Naive B cell (primary cell): Measurements from ENCODE around the gene METTL1. TPM values are rescaled to one million over a fixed set of nuclear protein-coding genes. Genes with fewer than 3 reads are reported as not detected.
A peak's percentile ranks its signal among the peaks of the same experiment; 100 is the strongest.

Experiments
- ATAC-seq, 2 donors: fragments of 150-1000 bp; cut with Tn5 transposase; 2 replicates each; pipeline ENCODE4 v1.10.0; 2021; ENCODE audit warnings: low read depth in 2 of 2, mild to moderate bottlenecking in 2 of 2, moderate library complexity in 2 of 2
- DNase-seq: peaks from one replicate; pipeline ENCODE4 v3.0.0; 2022
- H3K27ac Mint-ChIP-seq, 6 donors: one replicate each; pipeline ENCODE4 v1.8.0; 2020 to 2022; ENCODE audit warnings: mild to moderate bottlenecking in 6 of 6, mixed read lengths in 6 of 6, moderate library complexity in 5 of 6, inconsistent platforms in 2 of 6
- H3K27me3 Mint-ChIP-seq, 3 donors: one replicate each; pipeline ENCODE4 v1.8.0; 2021 to 2022; ENCODE audit warnings: mixed read lengths in 3 of 3, mild to moderate bottlenecking in 1 of 3
- H3K36me3 Mint-ChIP-seq, 2 donors: one replicate each; pipeline ENCODE4 v1.8.0; 2020 to 2022; ENCODE audit warnings: mixed read lengths in 2 of 2, inconsistent platforms in 1 of 2, mild to moderate bottlenecking in 1 of 2
- H3K4me1 Mint-ChIP-seq, 3 donors: one replicate each; pipeline ENCODE4 v1.8.0; 2020 to 2022; ENCODE audit warnings: mixed read lengths in 3 of 3, inconsistent platforms in 1 of 3, mild to moderate bottlenecking in 1 of 3, moderate library complexity in 1 of 3
- H3K4me3 Mint-ChIP-seq, 8 donors: one replicate each; pipeline ENCODE4 v1.8.0; 2020 to 2022; ENCODE audit warnings: mild to moderate bottlenecking in 8 of 8, mixed read lengths in 8 of 8, moderate library complexity in 8 of 8, inconsistent platforms in 2 of 8
- H3K9me3 Mint-ChIP-seq, 7 donors: one replicate each; pipeline ENCODE4 v1.8.0; 2020 to 2022; ENCODE audit warnings: mixed read lengths in 7 of 7, mild to moderate bottlenecking in 5 of 7, inconsistent platforms in 2 of 7, moderate library complexity in 1 of 7
- polyA plus RNA-seq, 6 donors: library from polyadenylated mRNA; unstranded; fragments of 300-500 nt; fragmentation: Illumina TruSeq; gene quantifications; one replicate each; pipeline ENCODE4 v1.2.3, GENCODE V29; 2021; ENCODE audit warnings: low read depth in 6 of 6

The METTL1 gene
- polyA plus RNA-seq, 6 donors from 2014 or later: 6.9 to 13.2 (median 11.4) TPM

DNA sequence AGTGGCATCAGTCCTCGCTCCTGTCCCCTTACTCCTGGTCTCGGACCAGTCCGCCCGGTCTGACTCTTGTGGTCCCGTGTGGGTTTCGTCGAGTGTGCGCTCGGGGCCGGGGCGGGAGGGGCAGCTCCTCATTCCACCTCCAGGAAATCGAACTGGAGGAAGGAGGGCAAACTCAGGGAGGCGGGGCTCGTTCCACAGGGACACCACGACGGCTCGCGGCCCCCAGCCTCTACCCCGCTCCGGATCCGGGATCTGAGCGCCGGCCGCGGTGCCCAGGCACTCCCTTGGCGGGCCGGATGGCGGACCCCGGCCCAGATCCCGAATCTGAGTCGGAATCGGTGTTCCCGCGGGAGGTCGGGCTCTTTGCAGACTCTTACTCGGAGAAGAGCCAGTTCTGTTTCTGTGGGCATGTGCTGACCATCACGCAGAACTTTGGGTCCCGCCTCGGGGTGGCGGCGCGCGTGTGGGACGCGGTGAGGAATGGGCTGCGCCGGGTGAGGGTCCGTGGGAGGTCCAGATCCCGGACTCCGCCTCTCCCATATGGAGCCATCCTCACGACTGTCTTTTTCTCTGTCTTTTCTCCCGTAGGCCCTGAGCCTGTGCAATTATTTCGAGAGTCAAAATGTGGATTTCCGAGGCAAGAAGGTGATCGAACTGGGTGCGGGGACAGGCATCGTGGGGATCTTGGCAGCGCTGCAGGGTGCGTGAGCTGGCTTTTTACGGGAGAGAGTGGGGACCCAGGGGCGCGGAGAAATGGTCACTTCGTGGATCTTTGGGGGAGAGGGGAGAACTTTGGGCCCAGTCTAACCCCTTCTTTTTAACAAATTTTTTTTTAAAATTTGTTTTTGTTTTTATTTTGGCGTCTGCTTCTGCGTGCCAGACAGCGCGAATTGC is 771 bp upstream of the METTL1 start, which contains the start of gene EEF1AKMT3:
TSS of gene EEF1AKMT3 (plus strand) at position 186 of the 894 bp plus-strand sequence. CDS start at position 297, 111 bp downstream.
- peaks cover 0 to 5% of the 10 kb centered on the region in 2 donors for H3K36me3 Mint-ChIP-seq
- H3K4me1 Mint-ChIP-seq: peaks cover 19 to 25% (median 24%) of the 10 kb centered on the region in 3 donors

DNA sequence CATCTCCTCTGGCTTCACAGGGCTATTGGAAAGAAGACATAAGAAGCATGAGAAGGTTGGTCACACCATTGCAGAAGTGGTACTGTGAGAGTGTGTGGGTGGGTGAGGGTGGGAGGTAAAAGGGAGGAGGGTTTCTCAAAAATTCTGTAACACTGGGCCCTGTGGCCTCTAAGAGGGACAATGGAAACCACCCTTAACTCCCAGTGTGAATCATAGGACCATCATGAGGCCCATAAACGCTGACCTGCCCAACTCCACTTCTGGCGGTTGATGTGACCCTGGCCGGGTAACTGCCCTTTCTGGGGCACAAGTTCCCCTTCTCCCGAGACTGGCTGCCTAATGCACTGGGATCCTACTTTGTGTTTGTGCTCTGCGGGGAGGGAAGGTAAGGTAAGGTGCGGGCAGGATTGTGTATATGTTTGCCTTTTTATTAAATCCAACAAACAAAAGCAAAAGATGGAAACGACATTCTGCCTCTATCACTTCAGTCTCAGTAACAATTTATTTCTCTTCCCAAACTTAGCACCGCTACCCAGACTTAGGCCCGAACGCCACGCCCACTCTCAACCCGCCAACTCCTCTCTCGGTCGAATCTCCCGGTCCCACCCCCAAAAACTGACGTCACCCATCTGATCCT is 551 bp downstream of the METTL1 start:
- peaks cover 24 to 33% (median 29%) of the 10 kb centered on the region in 3 donors for H3K4me1 Mint-ChIP-seq
- ATAC-seq (peak; percentile 72 to 73), DNase-seq (no peak)
- H3K27ac Mint-ChIP-seq: peak overlapping the region; percentile 88 to 99 (median 98)
- H3K36me3 Mint-ChIP-seq: peaks cover 0 to 5% of the 10 kb centered on the region in 2 donors
- peaks cover 6 to 23% (median 11%) of the 10 kb centered on the region in 3 donors for H3K27me3 Mint-ChIP-seq
- no peaks in the 10 kb centered on the region for H3K9me3 Mint-ChIP-seq
- H3K4me3 Mint-ChIP-seq: peak overlapping the region; percentile 94 to 100 (median 98)

More for the DNA sequence above, 771 bp upstream of the METTL1 start, which contains the start of gene EEF1AKMT3:
- no peak for ATAC-seq
- no peaks in the 10 kb centered on the region for H3K9me3 Mint-ChIP-seq
- H3K27me3 Mint-ChIP-seq: peaks cover 0 to 9% (median 1%) of the 10 kb centered on the region in 3 donors
- peak within 1 kb of the TSS; percentile 94 to 100 (median 98) for H3K4me3 Mint-ChIP-seq
- peak within 1 kb of the TSS; percentile 88 to 99 (median 98) for H3K27ac Mint-ChIP-seq
- DNase-seq: no peak

DNA sequence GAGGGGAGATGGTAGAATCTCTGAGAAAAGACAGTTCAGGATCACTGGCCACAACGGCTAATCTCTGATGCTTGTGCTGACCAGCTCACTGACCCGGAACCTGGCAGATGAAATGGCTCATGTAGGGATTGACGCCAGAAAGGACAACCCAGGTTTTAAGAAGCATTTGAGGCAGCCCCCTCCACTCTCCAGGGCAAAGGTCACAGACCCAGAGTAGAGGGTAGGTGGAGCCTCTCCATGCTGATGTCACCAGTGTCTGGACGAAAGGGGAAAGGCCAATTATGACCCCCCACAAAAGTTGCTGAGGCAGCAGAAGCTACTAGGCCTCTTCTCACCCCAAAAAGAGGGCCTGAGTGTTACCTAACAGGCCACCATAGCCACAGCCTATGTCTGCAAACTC is 1.2 kb downstream of the METTL1 start:
- no peak overlapping the region for H3K27ac Mint-ChIP-seq
- DNase-seq: no peak

DNA sequence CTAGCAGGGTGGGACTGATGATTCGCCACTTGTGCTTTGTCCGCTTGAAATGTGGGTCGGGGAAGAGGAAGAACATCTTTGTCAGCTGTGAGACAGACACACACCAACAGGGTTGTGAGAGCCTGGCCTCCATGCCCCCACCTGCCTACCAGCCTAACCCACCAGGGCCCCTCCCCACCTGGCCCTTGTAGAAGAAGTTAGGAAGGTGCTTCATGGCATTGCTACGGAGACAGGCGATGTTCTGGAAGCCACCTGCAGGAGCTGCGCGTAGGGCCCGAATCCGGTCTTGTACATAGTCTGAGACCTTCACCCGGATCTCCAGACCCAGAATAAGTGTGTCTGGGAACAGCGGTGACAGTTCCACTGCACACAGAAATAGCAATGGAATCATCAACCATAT is 2.3 kb downstream of the METTL1 start:
- Mint-ChIP-seq H3K4me3 (peak overlapping the region in 4 of 8 donors; percentile 54 to 95 (median 81)), H3K27me3 (peaks cover 14 to 35% (median 23%) of the 10 kb centered on the region in 3 donors), H3K36me3 (peaks cover 0 to 5% of the 10 kb centered on the region in 2 donors), H3K9me3 (no peaks in the 10 kb centered on the region), H3K4me1 (peaks cover 41 to 46% (median 42%) of the 10 kb centered on the region in 3 donors), H3K27ac (peak overlapping the region in 1 of 6 donors; percentile 56)
- ATAC-seq (no peak), DNase-seq (no peak)

More for the DNA sequence above, 1.2 kb downstream of the METTL1 start:
- Mint-ChIP-seq H3K4me3 (peak overlapping the region; percentile 20 to 98 (median 62)), H3K4me1 (peaks cover 29 to 36% (median 32%) of the 10 kb centered on the region in 3 donors), H3K27me3 (peaks cover 12 to 26% (median 14%) of the 10 kb centered on the region in 3 donors), H3K36me3 (peaks cover 0 to 5% of the 10 kb centered on the region in 2 donors), H3K9me3 (no peaks in the 10 kb centered on the region)
- no peak for ATAC-seq

DNA sequence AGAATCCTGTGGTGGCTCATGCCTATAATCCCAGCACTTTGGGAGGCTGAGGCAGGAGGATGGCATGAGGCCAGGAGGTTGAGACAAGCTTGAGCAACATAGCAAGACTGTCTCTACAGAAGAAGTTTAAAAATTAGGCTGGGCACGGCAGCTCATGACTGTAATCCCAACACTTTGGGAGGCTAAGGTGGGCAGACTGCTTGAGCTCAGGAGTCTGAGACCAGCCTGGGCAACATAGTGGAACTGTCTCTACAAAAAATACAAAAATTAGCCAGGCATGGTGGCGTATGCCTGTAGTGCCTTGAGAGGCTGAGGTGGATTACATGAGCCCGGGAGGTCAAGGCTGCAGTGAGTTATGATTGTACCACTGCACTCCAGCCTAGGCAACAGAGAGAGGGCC is 4.0 kb downstream of the METTL1 start:
- Mint-ChIP-seq H3K27ac (no peak overlapping the region), H3K9me3 (no peaks in the 10 kb centered on the region), H3K36me3 (peaks cover 0 to 5% of the 10 kb centered on the region in 2 donors), H3K4me3 (peak overlapping the region in 2 of 8 donors; percentile 53 to 94), H3K4me1 (peaks cover 45 to 53% (median 49%) of the 10 kb centered on the region in 3 donors), H3K27me3 (peaks cover 14 to 40% (median 30%) of the 10 kb centered on the region in 3 donors)
- DNase-seq (no peak), ATAC-seq (no peak)

DNA sequence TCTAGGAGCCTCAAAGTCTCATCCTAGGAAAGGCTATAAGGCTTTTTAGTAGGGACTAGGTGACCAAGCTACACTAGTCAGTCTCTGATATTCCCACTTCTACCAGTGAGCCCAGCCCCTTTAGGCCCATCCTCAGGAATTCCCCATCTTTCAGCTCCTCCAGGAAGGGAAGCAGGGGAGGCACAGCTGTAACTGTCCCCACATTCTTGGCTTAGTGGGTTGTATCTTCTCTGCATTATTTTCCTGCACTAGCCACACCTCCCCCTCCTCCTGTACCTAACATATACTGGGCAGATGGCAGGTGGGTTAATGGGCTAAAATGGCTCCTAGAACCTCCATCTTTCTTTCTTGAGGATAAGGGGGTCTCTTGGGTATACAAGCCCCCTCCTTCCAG is 4.6 kb downstream of the METTL1 start:
- ATAC-seq: no peak
- Mint-ChIP-seq H3K36me3 (peaks cover 0 to 5% of the 10 kb centered on the region in 2 donors), H3K4me3 (peak overlapping the region in 6 of 8 donors; percentile 35 to 93 (median 84)), H3K4me1 (peaks cover 44 to 52% (median 46%) of the 10 kb centered on the region in 3 donors), H3K27me3 (peaks cover 14 to 40% (median 30%) of the 10 kb centered on the region in 3 donors), H3K9me3 (no peaks in the 10 kb centered on the region), H3K27ac (no peak overlapping the region)
- no peak for DNase-seq

DNA sequence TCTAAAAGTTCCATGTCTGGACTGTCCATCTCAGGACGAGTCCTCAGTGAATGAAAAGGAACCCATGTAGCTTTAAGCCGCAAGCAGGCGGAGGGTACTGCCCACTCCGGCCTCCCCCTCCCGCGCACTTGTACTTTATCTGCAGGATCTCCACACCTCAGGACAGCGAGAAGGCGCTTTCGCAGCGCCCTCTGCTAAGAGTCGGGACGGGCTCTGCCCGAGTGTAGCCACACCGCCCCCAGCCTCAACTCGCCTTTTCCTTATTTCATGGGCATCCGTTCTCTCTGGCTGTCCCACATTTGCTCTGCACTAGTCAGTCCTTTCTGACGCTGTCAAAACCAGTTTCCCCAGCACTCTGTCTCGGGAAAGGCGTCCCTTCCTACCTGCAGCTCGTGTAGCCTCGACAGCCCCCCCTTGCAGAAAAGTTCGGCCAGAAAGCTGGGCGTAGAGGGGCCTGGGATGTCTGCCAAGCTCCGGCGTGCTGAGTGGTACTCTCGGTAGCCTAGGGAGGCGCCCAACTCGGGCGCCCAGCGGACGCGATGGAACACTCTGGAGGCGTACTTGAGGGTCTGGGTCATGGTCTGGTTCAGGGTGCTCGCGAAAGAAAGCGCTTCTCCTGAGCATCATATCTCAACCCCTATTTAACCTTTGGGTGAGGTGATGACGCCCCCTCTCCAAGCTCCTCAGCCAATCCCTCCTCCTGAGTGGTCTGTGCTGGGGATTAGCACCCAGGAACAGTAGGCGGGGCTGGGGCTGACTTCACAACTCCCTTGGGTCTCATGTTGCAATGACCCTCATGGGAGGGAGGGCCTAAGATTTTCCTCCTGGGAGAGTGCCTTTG is 5.2 kb downstream of the METTL1 start, which contains the start of gene CYP27B1:
TSS of gene CYP27B1 (minus strand) at position 615 of the 841 bp plus-strand sequence. CDS start at position 578, 37 bp downstream.
- DNase-seq (no peak), ATAC-seq (peak in 1 of 2 donors; percentile 6)
- Mint-ChIP-seq H3K27me3 (peaks cover 14 to 40% (median 30%) of the 10 kb centered on the region in 3 donors), H3K36me3 (peaks cover 0 to 5% of the 10 kb centered on the region in 2 donors), H3K4me3 (peak within 1 kb of the TSS; percentile 81 to 94 (median 90)), H3K9me3 (no peaks in the 10 kb centered on the region), H3K27ac (peak within 1 kb of the TSS in 2 of 6 donors; percentile 26 to 57), H3K4me1 (peaks cover 40 to 48% (median 41%) of the 10 kb centered on the region in 3 donors)

DNA sequence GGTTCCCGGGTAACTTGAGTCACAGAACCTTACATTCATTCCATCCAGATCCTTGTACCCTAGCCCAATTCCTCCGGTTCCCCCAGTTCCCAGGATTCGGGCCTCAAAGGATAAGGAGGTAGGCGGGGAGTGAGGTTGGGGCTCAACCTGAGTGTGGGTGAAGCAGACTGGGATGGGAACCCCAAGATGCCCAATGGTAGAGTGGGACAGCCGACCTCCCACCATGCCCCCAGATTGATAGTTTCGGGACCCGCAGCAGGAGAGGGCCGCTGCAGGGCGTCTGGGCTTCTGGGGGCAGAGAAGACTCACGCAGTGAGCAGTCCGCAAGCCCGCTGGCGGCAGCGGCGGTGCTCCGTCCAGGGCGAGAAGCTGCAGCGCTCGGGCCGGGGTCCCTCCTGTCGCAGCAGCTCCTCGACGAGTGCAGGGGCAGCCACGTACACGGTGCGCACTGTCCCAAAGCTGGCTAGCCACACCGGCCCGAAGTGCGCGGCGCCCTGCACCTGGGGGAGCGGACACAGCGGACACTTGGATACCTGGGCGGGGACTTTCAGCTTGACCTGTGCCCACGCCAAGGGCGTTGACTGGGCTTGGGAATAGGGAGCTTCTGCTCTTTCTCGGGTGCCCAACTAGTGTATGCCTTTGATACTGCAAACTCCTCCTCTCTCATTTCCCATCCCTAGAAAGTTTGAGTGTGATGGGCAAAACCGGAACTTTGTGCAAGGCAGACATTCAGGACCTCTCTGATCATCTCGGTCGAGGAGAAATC is 6.0 kb downstream of the METTL1 start:
- peak; percentile 9 to 18 for ATAC-seq
- Mint-ChIP-seq H3K27me3 (peaks cover 14 to 40% (median 30%) of the 10 kb centered on the region in 3 donors), H3K27ac (peak overlapping the region in 4 of 6 donors; percentile 57 to 84 (median 68))

DNA sequence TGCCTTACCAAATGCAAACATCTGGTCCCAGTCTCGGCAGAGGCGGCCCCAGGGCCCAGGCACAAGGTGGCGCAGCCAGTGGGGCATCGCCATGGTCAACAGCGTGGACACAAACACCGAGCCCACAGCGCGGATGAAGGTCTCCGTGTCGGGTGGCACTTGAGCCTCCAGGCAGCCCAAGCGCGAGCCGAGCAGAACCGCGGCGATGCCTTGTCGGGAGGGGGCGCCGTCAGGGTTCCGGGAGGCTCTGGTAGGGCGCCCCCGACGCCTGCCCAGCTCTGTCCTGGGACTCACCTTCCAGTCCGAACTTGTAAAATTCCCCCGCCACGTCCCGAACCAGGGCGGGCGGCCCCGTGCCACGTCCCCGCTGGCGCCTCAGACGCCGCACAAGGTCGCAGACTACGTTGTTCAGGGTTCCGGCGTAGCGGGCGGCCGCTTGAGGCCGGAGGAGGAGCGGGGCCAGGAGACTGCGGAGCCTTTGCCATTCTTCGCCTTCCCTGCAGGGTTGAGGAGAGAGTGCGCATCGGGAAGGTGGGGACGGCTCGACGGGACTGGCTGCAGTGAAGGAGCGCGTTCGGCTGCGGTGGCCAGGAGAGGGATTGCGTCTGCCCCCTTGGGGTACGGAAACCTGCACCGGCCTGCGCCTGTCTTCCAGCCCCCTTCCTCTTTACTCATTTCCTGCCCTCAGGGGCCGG is 6.8 kb downstream of the METTL1 start:
- Mint-ChIP-seq H3K36me3 (peaks cover 0 to 5% of the 10 kb centered on the region in 2 donors), H3K27ac (peak overlapping the region in 4 of 6 donors; percentile 34 to 84 (median 68)), H3K4me3 (peak overlapping the region; percentile 81 to 94 (median 90)), H3K9me3 (no peaks in the 10 kb centered on the region), H3K4me1 (peaks cover 39 to 48% (median 47%) of the 10 kb centered on the region in 3 donors), H3K27me3 (peaks cover 14 to 40% (median 30%) of the 10 kb centered on the region in 3 donors)
- DNase-seq (no peak), ATAC-seq (peak; percentile 76 to 78)

More for the DNA sequence above, 6.0 kb downstream of the METTL1 start:
- DNase-seq: no peak
- Mint-ChIP-seq H3K36me3 (peaks cover 0 to 5% of the 10 kb centered on the region in 2 donors), H3K9me3 (no peaks in the 10 kb centered on the region), H3K4me3 (peak overlapping the region; percentile 81 to 94 (median 90)), H3K4me1 (peaks cover 39 to 43% (median 41%) of the 10 kb centered on the region in 3 donors)

DNA sequence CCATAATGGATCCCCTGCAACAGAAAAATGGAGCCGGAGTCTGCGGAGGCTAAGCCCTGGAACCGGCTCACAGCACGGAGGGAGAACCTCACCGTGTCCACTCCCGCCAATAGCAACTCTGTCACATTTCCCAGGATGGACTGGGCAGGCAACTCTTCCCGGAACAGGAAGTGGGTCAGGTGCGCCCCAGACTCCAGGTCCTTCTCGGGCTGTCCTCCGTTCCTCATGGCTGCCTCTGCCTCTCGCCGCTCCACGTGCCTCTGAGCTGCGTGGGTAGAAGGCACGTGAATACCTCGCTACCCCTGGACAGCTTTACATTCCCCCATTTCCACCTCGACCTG is 7.3 kb downstream of the METTL1 start:
- H3K36me3 Mint-ChIP-seq: peaks cover 0 to 4% of the 10 kb centered on the region in 2 donors
- H3K4me1 Mint-ChIP-seq: peaks cover 41 to 52% (median 49%) of the 10 kb centered on the region in 3 donors
- peak overlapping the region in 3 of 6 donors; percentile 34 to 79 (median 71) for H3K27ac Mint-ChIP-seq
- H3K9me3 Mint-ChIP-seq: no peaks in the 10 kb centered on the region
- ATAC-seq (peak; percentile 21 to 24), DNase-seq (no peak)
- peaks cover 14 to 40% (median 30%) of the 10 kb centered on the region in 3 donors for H3K27me3 Mint-ChIP-seq
- H3K4me3 Mint-ChIP-seq: peak overlapping the region in 7 of 8 donors; percentile 81 to 93 (median 90)
